Stimulated activated CD8-positive, alpha-beta memory T cell treated with anti-CD3 and anti-CD28 coated beads, Interleukin-4, amount 100 ng/mL, for 48 hours (primary cell): ENCODE data around the gene CHST11.
A peak's percentile ranks its signal among the peaks of the same experiment; 100 is the strongest.

Experiments used
- DNase-seq: peaks from one replicate; pipeline ENCODE4 v3.0.0-alpha.2; 2020

The CHST11 gene

GRCh38 chr12:104434129-104434528, 22.6 kb upstream of the CHST11 start:
- no peak for DNase-seq

DNA sequence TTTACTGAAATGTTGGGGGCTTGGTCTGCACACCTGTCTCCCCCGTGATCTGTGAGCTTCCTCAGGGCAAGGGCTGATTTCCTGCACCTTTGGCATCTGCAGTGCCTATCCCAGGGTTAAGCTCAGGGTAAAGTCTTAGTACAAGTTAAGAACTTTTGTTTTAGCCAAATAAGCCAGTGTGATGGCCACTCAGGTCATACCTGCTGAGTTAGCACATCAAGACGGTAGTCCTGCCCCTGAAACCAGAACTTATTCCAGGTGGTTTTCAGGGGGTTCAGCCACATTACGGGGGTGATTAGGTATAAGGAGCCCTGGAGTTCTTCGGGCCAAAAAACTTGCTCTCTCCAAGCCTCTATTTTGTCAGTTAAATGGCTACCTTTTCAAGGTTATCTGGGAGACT, 21.6 kb upstream of the CHST11 start:
- DNase-seq, result no peak

DNA sequence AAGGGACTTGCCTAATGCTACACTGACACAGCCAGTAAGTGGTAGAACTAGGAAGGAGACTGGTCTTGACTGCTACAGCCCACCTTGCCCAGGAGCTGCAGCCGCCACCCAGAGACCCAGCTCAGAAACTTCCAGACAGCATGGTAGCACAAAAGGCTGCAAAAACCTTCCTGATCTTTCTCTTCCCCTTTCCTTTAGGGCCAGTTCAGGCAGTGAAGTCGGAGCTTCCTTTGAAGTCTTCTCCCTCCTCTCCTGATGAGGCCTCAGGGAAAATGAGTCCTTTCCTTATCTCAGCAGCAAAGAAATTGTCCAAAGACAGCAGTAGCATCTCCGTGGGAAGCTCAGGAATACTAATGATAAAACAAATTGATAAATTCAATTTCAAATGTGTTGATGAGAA, 21.0 kb upstream of the CHST11 start:
- DNase-seq, result no peak

GRCh38 chr12:104436790-104437189, 20.0 kb upstream of the CHST11 start:
- no peak for DNase-seq

- no peak for DNase-seq
Observed at GRCh38 chr12:104438134-104438533, 18.6 kb upstream of the CHST11 start.

- DNase-seq, result no peak
Observed at GRCh38 chr12:104439137-104439536, 17.6 kb upstream of the CHST11 start.

DNA sequence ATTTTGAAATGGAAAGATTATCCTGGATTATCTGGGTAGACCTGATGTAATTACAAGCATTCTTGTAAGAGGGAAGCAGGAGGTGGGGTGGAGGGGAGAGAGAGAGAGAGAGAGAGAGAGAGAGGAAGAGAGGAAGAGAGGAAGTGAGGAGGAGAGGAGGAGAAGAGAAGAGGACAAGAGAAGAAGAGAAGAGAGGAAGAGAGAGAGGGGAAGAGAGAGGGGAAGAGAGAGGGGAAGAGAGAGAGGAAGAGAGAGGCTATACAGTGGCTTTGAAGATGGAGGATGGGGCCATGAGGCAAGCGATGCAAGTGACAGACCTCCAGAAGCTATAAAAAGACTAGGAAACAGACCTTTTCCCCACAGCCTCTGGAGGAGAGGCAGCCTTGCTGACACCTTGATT, 13.7 kb upstream of the CHST11 start:
- no peak for DNase-seq

DNA sequence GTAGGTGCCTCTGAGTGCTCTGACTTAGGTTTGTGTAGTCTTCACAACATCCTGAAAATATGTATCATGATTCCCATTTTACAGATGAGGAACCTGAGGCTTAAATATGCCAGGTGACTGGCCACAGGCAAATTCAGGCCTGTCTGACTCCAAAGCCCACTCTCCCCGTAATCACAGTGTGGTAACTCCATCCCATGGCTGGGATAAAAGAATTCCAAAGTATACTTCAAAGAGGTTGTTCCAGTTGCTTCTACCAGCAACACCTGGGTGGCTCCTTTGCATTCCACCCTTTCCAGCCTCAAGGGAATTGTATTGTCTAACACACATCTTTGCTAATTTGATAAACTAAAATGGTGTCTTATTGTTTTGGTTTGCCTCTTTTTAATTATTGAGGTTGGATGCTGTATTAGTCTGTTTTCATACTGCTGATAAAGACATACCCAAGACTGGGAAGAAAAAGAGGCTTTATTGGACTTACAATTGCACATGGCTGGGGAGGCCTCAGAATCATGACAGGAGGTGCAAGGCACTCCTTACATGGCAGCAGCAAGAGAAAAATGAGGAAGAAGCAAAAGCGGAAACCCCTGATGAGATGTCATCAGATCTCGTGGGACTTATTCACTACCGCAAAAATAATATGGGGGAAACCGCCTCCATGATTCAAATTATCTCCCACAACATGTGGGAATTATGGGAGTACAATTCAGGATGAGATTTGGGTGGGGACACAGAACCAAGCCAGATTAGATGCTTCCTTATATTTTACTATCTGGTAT, 9.9 kb upstream of the CHST11 start:
- no peak for DNase-seq

DNA sequence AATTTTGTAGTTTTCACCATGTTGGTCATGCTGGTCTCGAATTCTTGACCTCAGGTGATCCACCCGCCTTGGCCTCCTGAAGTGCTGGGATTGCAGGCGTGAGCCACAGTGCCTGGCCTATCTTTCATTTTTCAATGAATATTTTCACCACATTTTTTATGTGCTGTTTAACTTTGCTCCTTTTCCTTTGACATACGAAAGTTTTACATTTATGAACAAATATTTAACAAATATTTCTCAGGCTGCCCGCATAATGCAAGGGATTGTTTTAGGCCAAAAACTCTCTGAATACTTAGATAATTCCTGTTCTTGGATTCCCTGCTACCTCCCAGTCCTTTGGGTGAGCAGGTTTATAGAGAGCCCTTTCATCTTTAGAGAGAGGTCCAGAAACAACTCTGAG, 8.7 kb upstream of the CHST11 start:
- no peak for DNase-seq

DNA sequence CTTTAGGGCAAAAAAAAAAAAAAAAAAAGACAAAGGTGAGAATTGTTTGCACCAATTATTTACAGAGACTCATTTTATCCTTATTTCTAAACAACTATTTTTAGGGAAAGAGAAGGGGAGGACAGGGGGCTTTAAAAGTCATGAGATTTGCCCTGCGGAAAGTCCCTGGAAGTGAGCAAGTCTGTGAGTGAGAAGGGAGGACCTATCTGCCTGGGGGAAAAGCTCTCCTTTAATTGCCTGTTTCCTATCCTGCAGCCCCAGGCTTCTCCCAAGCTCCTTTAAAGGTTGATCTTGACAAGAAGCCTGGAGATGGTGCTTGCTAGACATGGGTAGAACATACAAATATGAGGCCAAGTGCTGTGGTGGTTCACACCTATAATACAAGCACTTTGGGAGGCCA, 8.3 kb upstream of the CHST11 start:
- DNase-seq, result no peak

DNA sequence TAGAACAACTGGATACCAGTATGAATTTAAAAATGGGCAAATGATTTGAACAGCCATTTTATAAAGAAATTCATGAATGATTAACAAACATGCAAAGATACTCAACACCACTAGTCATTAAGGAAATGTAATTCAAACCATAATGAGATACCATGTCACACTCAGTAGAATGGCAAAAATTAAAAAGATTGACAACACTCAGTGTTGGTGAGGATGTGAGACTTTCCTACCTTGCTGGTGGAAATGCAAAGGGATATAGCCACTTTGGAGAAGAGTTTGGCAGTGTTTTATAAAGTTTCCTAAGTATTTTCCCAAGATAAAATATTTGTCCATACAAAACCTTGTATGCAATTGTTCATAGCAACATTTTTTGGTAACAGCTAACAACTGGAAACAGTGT, 6.0 kb upstream of the CHST11 start:
- DNase-seq, result no peak

GRCh38 chr12:104452087-104452486, 4.7 kb upstream of the CHST11 start:
- no peak for DNase-seq

GRCh38 chr12:104453133-104453532, 3.6 kb upstream of the CHST11 start:
- DNase-seq, result no peak

GRCh38 chr12:104454997-104455396, 1.8 kb upstream of the CHST11 start:
- DNase-seq, result no peak

- no peak for DNase-seq
Observed at GRCh38 chr12:104455578-104456416, 951 bp upstream of the CHST11 start.

DNA sequence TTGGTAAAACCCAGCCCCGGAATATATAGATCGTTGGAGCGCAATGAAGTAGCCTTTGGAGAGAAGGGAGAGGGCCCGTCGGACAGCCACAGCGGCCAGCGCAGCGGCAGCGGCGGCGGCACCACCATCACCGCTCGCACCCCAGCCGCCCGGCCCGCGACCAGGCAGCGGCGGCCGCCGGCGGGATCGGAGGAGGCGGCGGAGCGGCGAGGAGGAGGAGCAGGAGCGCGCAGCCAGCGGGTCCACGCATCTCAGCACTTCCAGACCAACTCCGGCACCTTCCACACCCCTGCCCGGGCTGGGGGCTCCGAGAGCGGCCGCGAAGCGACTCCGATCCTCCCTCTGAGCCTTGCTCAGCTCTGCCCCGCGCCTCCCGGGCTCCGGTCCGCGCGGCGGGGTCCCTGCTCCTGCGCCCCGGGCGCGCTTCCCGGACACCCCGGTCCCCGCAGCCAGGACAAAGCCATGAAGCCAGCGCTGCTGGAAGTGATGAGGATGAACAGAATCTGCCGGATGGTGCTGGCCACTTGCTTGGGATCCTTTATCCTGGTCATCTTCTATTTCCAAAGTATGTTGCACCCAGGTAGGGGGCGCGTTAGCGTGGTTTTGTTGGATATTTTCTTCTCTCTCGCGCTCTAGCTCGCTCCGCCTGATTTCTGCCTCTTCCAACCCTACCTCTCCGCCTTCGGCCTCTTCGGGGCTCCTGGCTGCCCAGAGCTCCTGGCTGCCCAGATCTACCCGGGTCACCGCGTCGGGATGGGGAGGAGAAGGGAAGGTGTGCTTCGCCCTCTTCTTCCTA, 400 bp downstream of the CHST11 start:
- DNase-seq, result peak; percentile 73

GRCh38 chr12:104457746-104458693, 1.3 kb downstream of the CHST11 start:
- peak; percentile 66 for DNase-seq

DNA sequence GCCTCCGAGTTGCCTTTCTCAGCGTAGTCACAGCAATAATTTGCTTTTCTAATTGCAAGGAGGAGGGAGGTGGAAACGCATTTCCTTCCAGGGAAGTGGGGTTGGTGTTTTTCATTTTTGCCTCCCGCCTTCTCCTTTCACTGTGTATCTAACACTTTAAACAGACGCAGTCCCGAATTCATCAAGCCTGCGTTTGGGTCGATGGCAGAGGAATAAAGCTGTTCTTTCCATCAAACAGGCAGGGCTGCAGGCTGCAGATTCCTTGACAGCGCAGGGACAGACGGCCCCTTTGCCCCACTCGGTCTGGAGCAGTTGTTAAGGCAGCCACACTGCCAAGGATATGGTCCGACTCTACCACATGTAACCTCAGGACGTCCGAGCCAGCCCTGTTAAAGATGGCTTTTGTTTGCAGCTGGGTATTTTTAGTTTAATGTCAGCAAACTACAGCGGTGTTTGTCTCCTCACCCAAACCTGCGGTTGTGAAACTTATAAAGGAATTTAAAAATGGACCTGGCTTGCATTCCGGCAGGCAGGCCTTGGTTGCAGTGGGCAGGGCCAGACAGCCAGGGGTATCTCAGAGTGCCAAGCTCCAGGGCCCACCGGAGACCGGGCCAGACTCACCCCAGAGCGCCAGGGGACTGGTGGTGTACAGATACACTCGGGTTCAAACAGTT, 2.1 kb downstream of the CHST11 start:
- DNase-seq, result peak; percentile 46

DNA sequence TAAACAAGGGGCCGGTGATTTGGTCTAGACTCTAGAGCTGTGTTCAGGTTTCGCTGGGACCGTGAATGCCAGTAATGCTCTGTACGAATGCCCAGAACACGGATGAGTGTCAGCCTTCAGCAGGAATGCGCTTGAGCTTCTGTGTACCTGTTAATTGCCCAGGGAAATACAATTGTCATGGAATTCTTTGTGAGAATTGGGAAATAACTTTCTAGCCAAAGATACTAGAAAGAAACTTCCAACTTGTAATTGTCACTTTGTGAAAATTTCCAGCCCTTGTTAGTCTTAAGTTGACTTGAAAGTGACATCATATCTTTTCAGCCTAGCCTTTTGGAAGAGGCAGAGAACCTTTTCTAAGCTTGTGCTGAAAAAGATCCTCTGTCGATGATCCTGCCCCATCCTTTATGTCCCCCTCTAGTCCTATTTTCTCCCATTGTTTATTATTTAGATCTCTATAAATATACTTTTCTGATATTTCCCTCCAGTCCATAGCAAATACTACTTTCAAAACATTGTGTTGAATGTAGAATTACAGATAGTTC, 2.7 kb downstream of the CHST11 start:
- DNase-seq, result no peak

- DNase-seq, result no peak
Observed at GRCh38 chr12:104460041-104460719, 3.4 kb downstream of the CHST11 start.
